Measurements from ENCODE around the gene TMEM100. TPM values are rescaled to one million over a fixed set of nuclear protein-coding genes. Genes with fewer than 3 reads are reported as not detected.
A peak's percentile ranks its signal among the peaks of the same experiment; 100 is the strongest.

TMEM100 gene
- total RNA-seq, 3 donors from 2014 or later, result 2.8 to 14.2 (median 7.5) TPM

- peaks cover 4% of the 10 kb centered on the region for H3K4me1 ChIP-seq (ENCODE audit: low read depth)
- no peak for TF ChIP-seq CTCF (IDR thresholded peaks at IDR 0.05)
- H3K9me3 ChIP-seq, result no peaks in the 10 kb centered on the region
- H3K4me3 ChIP-seq, result no peak overlapping the region
- intact Hi-C loops (cut with DNase I, micrococcal nuclease), result no loop called here
- DNase-seq (no peak), ATAC-seq (no peak)
- H3K36me3 ChIP-seq (ENCODE audit: low read depth), result no peaks in the 10 kb centered on the region
Measured at GRCh38 chr17:55765472-55765871, 42.8 kb upstream of the TMEM100 start.

GRCh38 chr17:55764610-55765009, 41.9 kb upstream of the TMEM100 start:
- intact Hi-C loops (cut with DNase I, micrococcal nuclease), result no loop called here
- no peak for DNase-seq
- H3K36me3 ChIP-seq (ENCODE audit: low read depth), result no peaks in the 10 kb centered on the region
- ATAC-seq, result no peak
- no peaks in the 10 kb centered on the region for H3K9me3 ChIP-seq
- H3K4me1 ChIP-seq (ENCODE audit: low read depth), result peaks cover 4% of the 10 kb centered on the region
- no peak for TF ChIP-seq CTCF (IDR thresholded peaks at IDR 0.05)
- H3K4me3 ChIP-seq, result no peak overlapping the region

- H3K4me1 ChIP-seq (ENCODE audit: low read depth), result peaks cover 4% of the 10 kb centered on the region
- intact Hi-C loops (cut with DNase I, micrococcal nuclease), result no loop called here
- no peak for DNase-seq
Measured at GRCh38 chr17:55763856-55764255, 41.2 kb upstream of the TMEM100 start.

GRCh38 chr17:55762086-55762858, 39.6 kb upstream of the TMEM100 start:
- no peak for DNase-seq
- no peak for TF ChIP-seq CTCF (IDR thresholded peaks at IDR 0.05)
- no peak for ATAC-seq
- intact Hi-C loops (cut with DNase I, micrococcal nuclease), result no loop called here
- H3K9me3 ChIP-seq, result no peaks in the 10 kb centered on the region
- no peaks in the 10 kb centered on the region for H3K36me3 ChIP-seq (ENCODE audit: low read depth)
- no peak overlapping the region for H3K4me3 ChIP-seq
- peaks cover 4% of the 10 kb centered on the region for H3K4me1 ChIP-seq (ENCODE audit: low read depth)

More at GRCh38 chr17:55763856-55764255, 41.2 kb upstream of the TMEM100 start:
- Histone ChIP-seq H3K36me3 (ENCODE audit: low read depth) (no peaks in the 10 kb centered on the region), H3K9me3 (no peaks in the 10 kb centered on the region), H3K4me3 (no peak overlapping the region)
- no peak for ATAC-seq
- no peak for TF ChIP-seq CTCF (IDR thresholded peaks at IDR 0.05)

GRCh38 chr17:55760643-55761355, 38.1 kb upstream of the TMEM100 start:
- peaks cover 4% of the 10 kb centered on the region for H3K4me1 ChIP-seq (ENCODE audit: low read depth)
- no peaks in the 10 kb centered on the region for H3K36me3 ChIP-seq (ENCODE audit: low read depth)
- DNase-seq, result no peak
- TF ChIP-seq CTCF (IDR thresholded peaks at IDR 0.05), result no peak
- intact Hi-C loops (cut with DNase I, micrococcal nuclease), result no loop called here
- peak; percentile 17 for ATAC-seq
- H3K4me3 ChIP-seq, result no peak overlapping the region
- no peaks in the 10 kb centered on the region for H3K9me3 ChIP-seq
